Body of pancreas (tissue), 4 donors: ENCODE measurements around the gene THOP1. TPM values are rescaled to one million over a fixed set of nuclear protein-coding genes. Genes with fewer than 3 reads are reported as not detected.

Experiments
- ATAC-seq: fragments of 150-250 bp; one replicate; pipeline ENCODE4 v1.9.1; 2016
- DNase-seq, 4 donors: peaks; one replicate each; pipeline ENCODE4 v3.0.0-alpha.2; 2019
- H3K27ac ChIP-seq, 4 donors: fragments of 200-600 bp; sonication (generic); 1 replicate in 3 of 4; 2 replicates in 1 of 4; pipeline versions ENCODE4 v1.5.1 to v1.6.1; 2016 to 2019; ENCODE audit warnings: mild to moderate bottlenecking in 1 of 4, mixed read lengths in 1 of 4, moderate library complexity in 1 of 4
- H3K27me3 ChIP-seq, 2 donors: fragments of 200-600 bp; sonication (generic); one replicate each; pipeline ENCODE4 v1.6.0; 2016; ENCODE audit warnings: mild to moderate bottlenecking in 1 of 2
- H3K36me3 ChIP-seq, 2 donors: fragments of 200-600 bp; sonication (generic); replicated peaks in 1 of 2; 2 replicates each; pipeline ENCODE4 v1.5.1; 2016; ENCODE audit warnings: low read depth in 2 of 2; ENCODE audit not compliant: insufficient read depth in 1 of 2
- H3K4me1 ChIP-seq: fragments of 200-600 bp; sonication (generic); one replicate; pipeline ENCODE4 v1.6.0; 2016
- H3K4me3 ChIP-seq, 2 donors: fragments of 200-600 bp; sonication (generic); 1 replicate in 1 of 2; 2 replicates in 1 of 2; pipeline ENCODE4 v1.5.1; 2016 to 2019
- H3K9me3 ChIP-seq, 3 donors: fragments of 200-600 bp; sonication (generic); 1 replicate in 2 of 3; 2 replicates in 1 of 3; pipeline ENCODE4 v1.5.1; 2016
- POLR2A ChIP-seq, 3 donors: fragments of 450-650 bp; IDR thresholded peaks; one replicate each; pipeline ENCODE4 v1.6.1; 2016; ENCODE audit warnings: antibody characterized with exemption in 3 of 3, mild to moderate bottlenecking in 2 of 3
- WGBS, 2 donors: methylation state at CpG; one replicate each; pipeline ENCODE4 v1.1.5; 2017; 5-methylcytosine and 5-hydroxymethylcytosine counted together
- intact Hi-C: fragments of 100-400 bp; cut with DNase I; formaldehyde crosslinking; loops from one replicate; pipeline ENCODE4 v1.15.1; 2023
- total RNA-seq, 2 donors: library from RNA; depleted of rRNA; stranded (reverse); fragments of >200 nt; gene quantifications; one replicate each; pipeline ENCODE4 v1.1.0, GENCODE V29; 2016
- TF ChIP-seq, protein P1 (sequence below), 7 experiments: fragments of 450-650 bp in 4 of 7; fragments of 200-600 bp in 3 of 7; sonication (generic) in 3 of 7; IDR thresholded peaks; one replicate each; pipeline ENCODE4 v1.5.1; 2016 to 2019; ENCODE audit warnings: antibody characterized with exemption in 7 of 7

Gene THOP1
- total RNA-seq, 2 donors from 2014 or later: 17.5 to 19.7 TPM

- 91% methylated on average over 11 to 16 of the region's 16 CpGs for WGBS, 2 donors
- intact Hi-C loops: no loop called here
- Histone ChIP-seq H3K27ac (no peak overlapping the region), H3K4me3 (no peak overlapping the region), H3K9me3 (no peaks in the 10 kb centered on the region), H3K4me1 (no peaks in the 10 kb centered on the region), H3K36me3 (peaks cover 5 to 10% of the 10 kb centered on the region in 2 donors), H3K27me3 (no peaks in the 10 kb centered on the region)
- TF ChIP-seq, protein P1, sequence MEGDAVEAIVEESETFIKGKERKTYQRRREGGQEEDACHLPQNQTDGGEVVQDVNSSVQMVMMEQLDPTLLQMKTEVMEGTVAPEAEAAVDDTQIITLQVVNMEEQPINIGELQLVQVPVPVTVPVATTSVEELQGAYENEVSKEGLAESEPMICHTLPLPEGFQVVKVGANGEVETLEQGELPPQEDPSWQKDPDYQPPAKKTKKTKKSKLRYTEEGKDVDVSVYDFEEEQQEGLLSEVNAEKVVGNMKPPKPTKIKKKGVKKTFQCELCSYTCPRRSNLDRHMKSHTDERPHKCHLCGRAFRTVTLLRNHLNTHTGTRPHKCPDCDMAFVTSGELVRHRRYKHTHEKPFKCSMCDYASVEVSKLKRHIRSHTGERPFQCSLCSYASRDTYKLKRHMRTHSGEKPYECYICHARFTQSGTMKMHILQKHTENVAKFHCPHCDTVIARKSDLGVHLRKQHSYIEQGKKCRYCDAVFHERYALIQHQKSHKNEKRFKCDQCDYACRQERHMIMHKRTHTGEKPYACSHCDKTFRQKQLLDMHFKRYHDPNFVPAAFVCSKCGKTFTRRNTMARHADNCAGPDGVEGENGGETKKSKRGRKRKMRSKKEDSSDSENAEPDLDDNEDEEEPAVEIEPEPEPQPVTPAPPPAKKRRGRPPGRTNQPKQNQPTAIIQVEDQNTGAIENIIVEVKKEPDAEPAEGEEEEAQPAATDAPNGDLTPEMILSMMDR (IDR thresholded peaks at IDR 0.05): no peak
- no peak for TF ChIP-seq POLR2A (IDR thresholded peaks at IDR 0.05)
- ATAC-seq (no peak), DNase-seq (no peak)
Observed at GRCh38 chr19:2761309-2761677, 24.0 kb upstream of the THOP1 start.

DNA sequence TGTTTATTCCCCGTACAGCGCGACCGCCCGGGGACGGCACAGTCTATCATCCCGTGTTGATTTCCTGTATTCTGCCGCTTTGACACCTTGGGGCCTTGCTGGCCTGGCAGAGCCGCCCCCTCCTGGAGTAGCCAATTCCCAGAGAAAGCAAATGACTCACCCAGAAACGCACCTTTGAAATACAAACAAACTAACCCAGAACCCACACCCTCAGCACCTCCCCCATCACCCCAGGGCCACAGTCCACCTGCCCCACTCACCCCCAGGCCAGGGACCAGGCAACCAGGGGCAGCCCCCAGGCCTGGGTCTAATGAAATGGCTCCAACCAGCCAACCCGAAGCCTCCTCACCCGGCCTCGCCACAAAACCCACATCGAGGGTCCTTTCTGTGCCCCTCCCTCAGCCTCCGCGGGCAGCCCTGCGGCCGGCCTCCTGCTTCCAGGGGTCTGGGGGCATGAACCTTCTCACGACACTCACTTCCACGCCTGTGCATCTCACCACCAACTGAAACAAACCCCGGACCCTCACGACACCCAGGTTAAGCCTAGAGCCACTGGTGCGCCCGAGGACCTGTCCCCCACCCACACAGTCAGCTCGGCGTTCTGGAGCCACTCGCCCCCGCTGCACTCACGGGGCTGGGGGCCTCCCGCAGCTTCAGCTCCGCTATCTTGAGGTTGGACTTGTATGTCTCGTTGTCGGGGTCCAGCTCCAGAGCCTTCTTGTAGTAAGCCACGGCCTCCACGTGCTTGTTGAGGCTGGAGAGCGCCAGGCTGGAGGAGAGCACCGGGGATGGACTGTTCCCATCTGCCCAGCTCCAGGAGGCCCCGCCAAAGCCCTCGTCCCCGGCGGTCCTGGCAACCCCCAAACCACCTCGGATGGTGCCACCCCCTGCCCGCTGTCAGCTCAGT is 23.2 kb upstream of the THOP1 start:
- WGBS, 2 donors: 92 to 93% methylated on average over 13 to 43 of the region's 43 CpGs
- ATAC-seq (no peak), DNase-seq (no peak)
- no peak overlapping the region for H3K4me3 ChIP-seq
- no peak overlapping the region for H3K27ac ChIP-seq
- no peaks in the 10 kb centered on the region for H3K9me3 ChIP-seq
- TF ChIP-seq, protein P1 (IDR thresholded peaks at IDR 0.05): no peak
- no peak for TF ChIP-seq POLR2A (IDR thresholded peaks at IDR 0.05)
- H3K27me3 ChIP-seq: no peaks in the 10 kb centered on the region
- H3K36me3 ChIP-seq: peaks cover 7 to 12% of the 10 kb centered on the region in 2 donors
- intact Hi-C loops: no loop called here
- no peaks in the 10 kb centered on the region for H3K4me1 ChIP-seq

GRCh38 chr19:2762783-2763496 is 22.4 kb upstream of the THOP1 start:
- H3K36me3 ChIP-seq: peaks cover 7 to 8% of the 10 kb centered on the region in 2 donors
- no peaks in the 10 kb centered on the region for H3K27me3 ChIP-seq
- ATAC-seq (no peak), DNase-seq (no peak)
- WGBS, 2 donors: 96 to 97% methylated on average over 6 to 16 of the region's 23 CpGs
- no peak overlapping the region for H3K27ac ChIP-seq
- H3K4me3 ChIP-seq: no peak overlapping the region
- H3K4me1 ChIP-seq: no peaks in the 10 kb centered on the region
- TF ChIP-seq POLR2A (IDR thresholded peaks at IDR 0.05): no peak
- TF ChIP-seq, protein P1 (IDR thresholded peaks at IDR 0.05): no peak
- H3K9me3 ChIP-seq: no peaks in the 10 kb centered on the region
- intact Hi-C loops: no loop called here

DNA sequence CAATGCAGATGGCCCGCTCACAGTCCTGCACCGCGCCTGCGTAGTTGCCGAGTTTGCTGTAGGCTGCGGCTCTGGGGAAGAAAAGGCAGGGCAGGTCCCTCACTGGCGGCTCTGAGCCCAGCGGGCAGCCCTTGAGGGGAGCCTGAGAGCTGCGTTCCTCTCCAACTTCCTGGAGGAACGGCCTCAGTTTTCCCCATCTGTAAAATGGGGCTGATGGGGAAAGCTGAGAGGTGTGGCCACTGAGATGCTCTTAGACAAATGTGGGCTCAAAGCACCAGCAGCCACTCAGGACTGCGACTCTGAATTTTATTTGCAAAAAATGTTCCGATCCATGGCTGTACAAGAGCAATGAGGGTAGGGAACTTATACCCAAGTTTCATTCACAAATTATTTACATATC is 21.6 kb upstream of the THOP1 start:
- Histone ChIP-seq H3K27me3 (no peaks in the 10 kb centered on the region), H3K4me1 (no peaks in the 10 kb centered on the region), H3K4me3 (no peak overlapping the region), H3K27ac (no peak overlapping the region), H3K9me3 (no peaks in the 10 kb centered on the region), H3K36me3 (peaks cover 7 to 8% of the 10 kb centered on the region in 2 donors)
- intact Hi-C loops: no loop called here
- TF ChIP-seq, protein P1 (IDR thresholded peaks at IDR 0.05): no peak
- TF ChIP-seq POLR2A (IDR thresholded peaks at IDR 0.05): no peak
- ATAC-seq: no peak
- 97 to 99% methylated on average over 12 of the region's 12 CpGs for WGBS, 2 donors
- no peak for DNase-seq
